ENCODE data around the gene MIA2. TPM values are rescaled to one million over a fixed set of nuclear protein-coding genes. Genes with fewer than 3 reads are reported as not detected.

The MIA2 gene
- total and polyA plus RNA-seq, 9 of the 15 experiments (the other 6 are each of a cell fraction or from before 2014, with no cell fraction given) = 6.0 to 21.8 (median 12.8) TPM

DNA sequence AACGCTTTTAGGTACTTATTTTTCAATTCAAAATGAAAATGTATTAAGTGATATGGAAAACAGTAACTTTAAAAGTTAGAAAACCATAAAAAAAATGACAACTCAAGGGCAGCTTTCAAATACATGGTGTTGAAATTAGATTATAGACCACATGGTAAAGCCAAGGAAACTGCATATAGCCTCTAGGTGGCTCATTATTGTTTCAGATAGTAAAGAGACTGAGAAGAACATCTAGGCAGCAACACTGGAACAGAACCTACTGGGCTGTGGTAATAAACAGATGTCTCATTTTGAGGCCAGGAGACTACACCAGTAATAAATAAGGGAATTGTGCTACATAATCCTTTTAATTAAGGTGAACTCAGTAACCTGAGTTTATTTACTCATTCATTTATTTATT, 185.6 kb downstream of the MIA2 start:
- no TSS peak for BruUV-seq (replicated peaks)
- no peak overlapping the region for H3K9ac ChIP-seq (ENCODE audit: insufficient read depth in 1 of 2, low read depth in 2 of 2, low read length in 2 of 2)
- no peaks in the 10 kb centered on the region for H3K36me3 ChIP-seq (ENCODE audit: control insufficient read depth, insufficient read depth, low read length)
- no peak overlapping the region for H3K4me3 ChIP-seq
- ChIA-PET CTCF (ENCODE audit: low intra/inter-chr PET ratio) (no interaction called here), POLR2A (no interaction called here)
- in situ Hi-C loops (cut with MboI) (no loop called here), intact Hi-C loops (cut with micrococcal nuclease) (no loop called here)
- H3K9me3 ChIP-seq (replicated peaks; ENCODE audit: control insufficient read depth, insufficient read depth, low read depth, low read length) = no peaks in the 10 kb centered on the region; the same call in 1 of the 2 replicates
- H3K27me3 ChIP-seq (ENCODE audit: control insufficient read depth in 2 of 2, insufficient read depth in 2 of 2, low read length in 2 of 2) = no peaks in the 10 kb centered on the region
- no peaks in the 10 kb centered on the region for H4K20me1 ChIP-seq (replicated peaks; ENCODE audit: control insufficient read depth, insufficient read depth, low read length)
- no peak for ATAC-seq
- H3K79me2 ChIP-seq (ENCODE audit: control insufficient read depth, insufficient read depth, low read length) = no peaks in the 10 kb centered on the region
- WGBS (ENCODE audit: insufficient coverage, low coverage, missing lambda C conversion rate) = 21% methylated on average over 1 of the region's 1 CpG
- no peak for FAIRE-seq
- TF ChIP-seq TBP (optimal IDR thresholded peaks at IDR 0.05; ENCODE audit: low read depth, low read length) = no peak
- TF ChIP-seq, protein P1, sequence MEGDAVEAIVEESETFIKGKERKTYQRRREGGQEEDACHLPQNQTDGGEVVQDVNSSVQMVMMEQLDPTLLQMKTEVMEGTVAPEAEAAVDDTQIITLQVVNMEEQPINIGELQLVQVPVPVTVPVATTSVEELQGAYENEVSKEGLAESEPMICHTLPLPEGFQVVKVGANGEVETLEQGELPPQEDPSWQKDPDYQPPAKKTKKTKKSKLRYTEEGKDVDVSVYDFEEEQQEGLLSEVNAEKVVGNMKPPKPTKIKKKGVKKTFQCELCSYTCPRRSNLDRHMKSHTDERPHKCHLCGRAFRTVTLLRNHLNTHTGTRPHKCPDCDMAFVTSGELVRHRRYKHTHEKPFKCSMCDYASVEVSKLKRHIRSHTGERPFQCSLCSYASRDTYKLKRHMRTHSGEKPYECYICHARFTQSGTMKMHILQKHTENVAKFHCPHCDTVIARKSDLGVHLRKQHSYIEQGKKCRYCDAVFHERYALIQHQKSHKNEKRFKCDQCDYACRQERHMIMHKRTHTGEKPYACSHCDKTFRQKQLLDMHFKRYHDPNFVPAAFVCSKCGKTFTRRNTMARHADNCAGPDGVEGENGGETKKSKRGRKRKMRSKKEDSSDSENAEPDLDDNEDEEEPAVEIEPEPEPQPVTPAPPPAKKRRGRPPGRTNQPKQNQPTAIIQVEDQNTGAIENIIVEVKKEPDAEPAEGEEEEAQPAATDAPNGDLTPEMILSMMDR (IDR thresholded peaks at IDR 0.05 in 2 of 3, conservative IDR thresholded peaks at IDR 0.05 in 1 of 3; ENCODE audit: insufficient read depth in 2 of 3, low read depth in 1 of 3, low read length in 3 of 3) = no peak
- TF ChIP-seq, protein P2, sequence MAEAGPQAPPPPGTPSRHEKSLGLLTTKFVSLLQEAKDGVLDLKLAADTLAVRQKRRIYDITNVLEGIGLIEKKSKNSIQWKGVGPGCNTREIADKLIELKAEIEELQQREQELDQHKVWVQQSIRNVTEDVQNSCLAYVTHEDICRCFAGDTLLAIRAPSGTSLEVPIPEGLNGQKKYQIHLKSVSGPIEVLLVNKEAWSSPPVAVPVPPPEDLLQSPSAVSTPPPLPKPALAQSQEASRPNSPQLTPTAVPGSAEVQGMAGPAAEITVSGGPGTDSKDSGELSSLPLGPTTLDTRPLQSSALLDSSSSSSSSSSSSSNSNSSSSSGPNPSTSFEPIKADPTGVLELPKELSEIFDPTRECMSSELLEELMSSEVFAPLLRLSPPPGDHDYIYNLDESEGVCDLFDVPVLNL (CRISPR knock-in tag; IDR thresholded peaks at IDR 0.05; ENCODE audit: low read depth) = no peak
- TF ChIP-seq FOS (IDR thresholded peaks at IDR 0.05; ENCODE audit: extremely low read depth, insufficient read length) = no peak
- TF ChIP-seq NCOA2 (IDR thresholded peaks at IDR 0.05; ENCODE audit: partially characterized antibody in 2 of 2) = no peak
- TF ChIP-seq, protein P3, sequence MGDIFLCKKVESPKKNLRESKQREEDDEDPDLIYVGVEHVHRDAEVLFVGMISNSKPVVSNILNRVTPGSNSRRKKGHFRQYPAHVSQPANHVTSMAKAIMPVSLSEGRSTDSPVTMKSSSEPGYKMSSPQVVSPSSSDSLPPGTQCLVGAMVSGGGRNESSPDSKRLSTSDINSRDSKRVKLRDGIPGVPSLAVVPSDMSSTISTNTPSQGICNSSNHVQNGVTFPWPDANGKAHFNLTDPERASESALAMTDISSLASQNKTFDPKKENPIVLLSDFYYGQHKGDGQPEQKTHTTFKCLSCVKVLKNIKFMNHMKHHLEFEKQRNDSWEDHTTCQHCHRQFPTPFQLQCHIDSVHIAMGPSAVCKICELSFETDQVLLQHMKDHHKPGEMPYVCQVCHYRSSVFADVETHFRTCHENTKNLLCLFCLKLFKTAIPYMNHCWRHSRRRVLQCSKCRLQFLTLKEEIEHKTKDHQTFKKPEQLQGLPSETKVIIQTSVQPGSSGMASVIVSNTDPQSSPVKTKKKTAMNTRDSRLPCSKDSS (IDR thresholded peaks at IDR 0.05; ENCODE audit: low read depth, partially characterized antibody) = no peak
- TF ChIP-seq PPARD (CRISPR knock-in tag; IDR thresholded peaks at IDR 0.05) = no peak
- no peak for TF ChIP-seq KLF6 (CRISPR knock-in tag; IDR thresholded peaks at IDR 0.05; ENCODE audit: borderline replicate concordance)
- TF ChIP-seq RBBP5 (IDR thresholded peaks at IDR 0.05; ENCODE audit: borderline replicate concordance, insufficient read depth, low read length, poor library complexity, severe bottlenecking) = no peak
- TF ChIP-seq, protein P4, sequence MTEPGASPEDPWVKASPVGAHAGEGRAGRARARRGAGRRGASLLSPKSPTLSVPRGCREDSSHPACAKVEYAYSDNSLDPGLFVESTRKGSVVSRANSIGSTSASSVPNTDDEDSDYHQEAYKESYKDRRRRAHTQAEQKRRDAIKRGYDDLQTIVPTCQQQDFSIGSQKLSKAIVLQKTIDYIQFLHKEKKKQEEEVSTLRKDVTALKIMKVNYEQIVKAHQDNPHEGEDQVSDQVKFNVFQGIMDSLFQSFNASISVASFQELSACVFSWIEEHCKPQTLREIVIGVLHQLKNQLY (CRISPR knock-in tag; conservative IDR thresholded peaks at IDR 0.05) = no peak
- no peak for TF ChIP-seq ZNF699 (CRISPR knock-in tag; IDR thresholded peaks at IDR 0.05; ENCODE audit: insufficient replicate concordance)
- TF ChIP-seq ZNF830 (CRISPR knock-in tag; IDR thresholded peaks at IDR 0.05) = no peak
- H3K9me1 ChIP-seq (ENCODE audit: control insufficient read depth, insufficient read depth, low read length) = no peaks in the 10 kb centered on the region
- no peak for DNase-seq (ENCODE audit: extremely low read depth in 1 of 4, low spot score in 3 of 4)
- H3K4me2 ChIP-seq (ENCODE audit: insufficient read depth, low read length) = no peak overlapping the region
- H3K4me1 ChIP-seq (replicated peaks in 1 of 2; ENCODE audit: control insufficient read depth in 2 of 2, insufficient read depth in 2 of 2, low read length in 2 of 2) = no peaks in the 10 kb centered on the region
- H2AFZ ChIP-seq (ENCODE audit: low read depth, low read length) = no peak overlapping the region
- H3K27ac ChIP-seq (ENCODE audit: extremely low read depth, low read depth, low read length) = no peak overlapping the region
